Hematopoietic multipotent progenitor cell treated with erythropoietin and hydrocortisone succinate and interleukin-3 and kit ligand, for 17 days (in vitro differentiated cells): ENCODE results near the gene ABHD1.
"Not testable (repeated sequence)": the region's sequence is repeated elsewhere in the genome, so short reads cannot be mapped to it uniquely, and the experiment has no call there.

Experiments
- DNase-seq: peaks from one replicate; pipeline ENCODE4 v3.0.0-alpha.2; 2015; ENCODE audit warnings: low spot score

ABHD1 gene

GRCh38 chr2:27164960-27165763 lies 41.5 kb downstream of the ABHD1 start:
- DNase-seq = no peak

GRCh38 chr2:27170581-27171337 lies 47.1 kb downstream of the ABHD1 start:
- DNase-seq = no peak

GRCh38 chr2:27171351-27171848 lies 47.8 kb downstream of the ABHD1 start:
- DNase-seq = no peak

GRCh38 chr2:27174638-27175037 lies 51.0 kb downstream of the ABHD1 start:
- no peak for DNase-seq

GRCh38 chr2:27175330-27175729 lies 51.7 kb downstream of the ABHD1 start:
- no peak for DNase-seq

GRCh38 chr2:27175781-27176180 lies 52.2 kb downstream of the ABHD1 start:
- not testable (repeated sequence) for DNase-seq

GRCh38 chr2:27177441-27178351 lies 54.1 kb downstream of the ABHD1 start:
- DNase-seq = no peak

- DNase-seq = no peak
Observed at GRCh38 chr2:27178469-27178868, 54.9 kb downstream of the ABHD1 start.

- DNase-seq = no peak
Observed at GRCh38 chr2:27179344-27180000, 55.9 kb downstream of the ABHD1 start.
